ENCODE results near the gene ARHGEF19. TPM values are rescaled to one million over a fixed set of nuclear protein-coding genes. Genes with fewer than 3 reads are reported as not detected.

ARHGEF19 gene
- total and polyA plus RNA-seq, 9 of the 15 experiments (the other 6 are each of a cell fraction or from before 2014, with no cell fraction given) = 0.73 to 21.0 (median 5.2) TPM

DNA sequence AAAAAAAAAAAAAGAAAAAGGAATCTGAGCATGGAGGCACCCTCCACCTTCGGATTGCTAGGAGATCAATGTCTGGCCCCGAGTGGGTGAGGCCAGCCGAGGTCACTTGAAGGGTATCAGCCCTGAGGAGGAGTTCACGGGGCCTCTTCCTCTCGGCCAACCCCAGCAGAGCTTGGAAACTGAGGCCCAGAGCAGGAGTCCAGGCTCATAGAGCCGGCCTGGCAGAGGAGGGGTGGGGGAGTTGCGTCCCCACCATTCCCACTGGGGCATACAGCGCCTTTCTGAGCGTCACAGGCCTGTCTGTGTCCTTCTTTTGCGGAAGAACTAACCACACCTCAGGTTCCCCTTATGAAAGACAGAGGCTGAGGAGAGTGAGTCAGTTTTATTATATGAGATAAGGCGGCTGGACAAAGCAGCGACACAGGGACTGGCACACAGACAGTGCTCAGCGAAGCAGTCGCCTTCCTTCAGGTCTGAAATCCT, 39.4 kb downstream of the ARHGEF19 start (continued):
- TF ChIP-seq, protein P1, sequence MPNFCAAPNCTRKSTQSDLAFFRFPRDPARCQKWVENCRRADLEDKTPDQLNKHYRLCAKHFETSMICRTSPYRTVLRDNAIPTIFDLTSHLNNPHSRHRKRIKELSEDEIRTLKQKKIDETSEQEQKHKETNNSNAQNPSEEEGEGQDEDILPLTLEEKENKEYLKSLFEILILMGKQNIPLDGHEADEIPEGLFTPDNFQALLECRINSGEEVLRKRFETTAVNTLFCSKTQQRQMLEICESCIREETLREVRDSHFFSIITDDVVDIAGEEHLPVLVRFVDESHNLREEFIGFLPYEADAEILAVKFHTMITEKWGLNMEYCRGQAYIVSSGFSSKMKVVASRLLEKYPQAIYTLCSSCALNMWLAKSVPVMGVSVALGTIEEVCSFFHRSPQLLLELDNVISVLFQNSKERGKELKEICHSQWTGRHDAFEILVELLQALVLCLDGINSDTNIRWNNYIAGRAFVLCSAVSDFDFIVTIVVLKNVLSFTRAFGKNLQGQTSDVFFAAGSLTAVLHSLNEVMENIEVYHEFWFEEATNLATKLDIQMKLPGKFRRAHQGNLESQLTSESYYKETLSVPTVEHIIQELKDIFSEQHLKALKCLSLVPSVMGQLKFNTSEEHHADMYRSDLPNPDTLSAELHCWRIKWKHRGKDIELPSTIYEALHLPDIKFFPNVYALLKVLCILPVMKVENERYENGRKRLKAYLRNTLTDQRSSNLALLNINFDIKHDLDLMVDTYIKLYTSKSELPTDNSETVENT (CRISPR knock-in tag; IDR thresholded peaks at IDR 0.05) = no peak
- TF ChIP-seq SMAD4 (CRISPR knock-in tag; conservative IDR thresholded peaks at IDR 0.05) = peak; percentile 90
- no peak for TF ChIP-seq ZNF57 (CRISPR knock-in tag; IDR thresholded peaks at IDR 0.05)
- no peak for TF ChIP-seq USF2 (CRISPR knock-in tag; IDR thresholded peaks at IDR 0.05)
- no peak for TF ChIP-seq SREBF2 (CRISPR knock-in tag; IDR thresholded peaks at IDR 0.05)
- TF ChIP-seq ETV5 (CRISPR knock-in tag; IDR thresholded peaks at IDR 0.05; ENCODE audit: low read depth) = peak; percentile 55; the same call in 1 of the 2 replicates
- TF ChIP-seq ZNF12 (CRISPR knock-in tag; IDR thresholded peaks at IDR 0.05) = peak; percentile 64; the same call in 1 of the 2 replicates
- TF ChIP-seq, protein P2, sequence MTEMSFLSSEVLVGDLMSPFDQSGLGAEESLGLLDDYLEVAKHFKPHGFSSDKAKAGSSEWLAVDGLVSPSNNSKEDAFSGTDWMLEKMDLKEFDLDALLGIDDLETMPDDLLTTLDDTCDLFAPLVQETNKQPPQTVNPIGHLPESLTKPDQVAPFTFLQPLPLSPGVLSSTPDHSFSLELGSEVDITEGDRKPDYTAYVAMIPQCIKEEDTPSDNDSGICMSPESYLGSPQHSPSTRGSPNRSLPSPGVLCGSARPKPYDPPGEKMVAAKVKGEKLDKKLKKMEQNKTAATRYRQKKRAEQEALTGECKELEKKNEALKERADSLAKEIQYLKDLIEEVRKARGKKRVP (CRISPR knock-in tag; IDR thresholded peaks at IDR 0.05) = no peak
- no peak for TF ChIP-seq NR2F6 (CRISPR knock-in tag; IDR thresholded peaks at IDR 0.05)
- TF ChIP-seq RERE (CRISPR knock-in tag; IDR thresholded peaks at IDR 0.05; ENCODE audit: borderline replicate concordance) = no peak
- no peak for TF ChIP-seq FOXJ3 (CRISPR knock-in tag; IDR thresholded peaks at IDR 0.05)
- TF ChIP-seq ZNF445 (CRISPR knock-in tag; IDR thresholded peaks at IDR 0.05; ENCODE audit: low read depth) = no peak
- TF ChIP-seq ZSCAN32 (CRISPR knock-in tag; IDR thresholded peaks at IDR 0.05) = no peak
- no peak for TF ChIP-seq KLF10 (CRISPR knock-in tag; IDR thresholded peaks at IDR 0.05)
- no peak for TF ChIP-seq ZBTB9 (CRISPR knock-in tag; IDR thresholded peaks at IDR 0.05)
- no peak for TF ChIP-seq ZNF76 (CRISPR knock-in tag; IDR thresholded peaks at IDR 0.05; ENCODE audit: borderline replicate concordance)
- no peak; the same call in 1 of the 2 replicates for TF ChIP-seq CBFA2T3 (IDR thresholded peaks at IDR 0.05)
- no peak for TF ChIP-seq FUS (optimal IDR thresholded peaks at IDR 0.05; ENCODE audit: low read depth, low read length)
- no peak for TF ChIP-seq NELFE (IDR thresholded peaks at IDR 0.05; ENCODE audit: insufficient read depth, insufficient read length)

Data from K562 (cell line).